Stimulated activated CD4-positive, alpha-beta T cell treated with anti-CD3 and anti-CD28 coated beads, TNF-alpha, amount 100 ng/mL, for 48 hours (primary cell): ENCODE results near the gene TAS2R31.

Experiments used
- DNase-seq, 3 donors: peaks; one replicate each; pipeline ENCODE4 v3.0.0-alpha.2; 2020; ENCODE audit warnings: low read depth in 3 of 3

Gene TAS2R31

DNA sequence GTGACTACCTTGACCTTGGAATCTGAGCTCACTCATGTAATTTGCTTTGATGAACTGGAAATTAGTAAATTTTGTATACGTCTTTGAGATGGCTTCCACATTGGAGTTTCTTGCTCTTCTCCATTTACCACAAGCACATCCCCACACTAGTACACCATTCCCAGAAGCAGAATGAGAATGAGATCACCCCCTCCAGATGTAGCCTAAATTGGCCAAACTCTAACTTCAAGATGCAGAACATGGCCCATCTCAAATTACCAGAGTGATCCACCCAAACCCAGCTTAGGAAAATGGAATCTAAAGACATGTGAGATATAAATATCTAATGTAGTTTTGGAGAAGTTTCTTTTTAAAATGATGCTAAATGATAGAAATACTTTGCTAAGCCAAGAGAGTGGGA, 23.6 kb downstream of the TAS2R31 start:
- DNase-seq = no peak

DNA sequence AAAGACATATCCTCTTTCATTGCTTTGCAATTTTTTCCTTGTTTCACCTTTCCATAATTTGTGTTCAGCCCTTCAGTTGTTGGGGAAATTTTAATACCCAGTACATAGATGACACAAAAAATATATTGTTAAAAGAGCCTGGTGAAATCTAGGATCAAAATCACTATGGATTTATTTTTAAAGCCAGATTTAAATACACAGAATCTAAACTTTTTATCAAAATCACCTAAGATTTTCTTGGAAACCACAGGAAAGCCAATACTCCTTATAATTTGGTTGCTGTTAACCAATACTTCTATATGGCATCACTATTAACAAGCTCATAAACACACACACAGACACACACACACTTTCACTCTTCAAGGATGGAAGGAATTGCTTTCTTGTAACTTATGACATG, 33.0 kb downstream of the TAS2R31 start, which contains the start of gene TAS2R20:
Gene TAS2R20 (minus strand): TSS at position 101 of the 400 bp plus-strand sequence. CDS start 429 bp downstream, outside the sequence.
- DNase-seq = no peak

DNA sequence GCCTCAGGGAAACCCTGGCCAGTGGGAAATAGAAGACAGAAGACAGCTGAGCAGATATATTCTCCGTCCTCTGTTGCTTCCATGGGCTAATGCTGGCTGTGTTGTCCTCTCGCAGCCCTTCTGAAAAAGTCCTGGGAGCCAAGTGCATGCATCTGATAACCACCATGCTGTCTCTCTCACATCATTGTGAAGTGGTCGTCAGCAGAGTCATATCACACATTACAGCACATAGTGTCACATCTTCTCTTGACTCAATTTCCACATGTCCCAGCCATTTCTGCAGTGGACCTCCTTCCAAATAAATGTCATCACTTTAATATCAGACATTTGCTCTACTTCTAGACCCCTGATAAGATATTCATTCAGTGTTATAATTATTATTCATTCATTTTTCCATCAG, 36.9 kb downstream of the TAS2R31 start:
- no peak for DNase-seq

DNA sequence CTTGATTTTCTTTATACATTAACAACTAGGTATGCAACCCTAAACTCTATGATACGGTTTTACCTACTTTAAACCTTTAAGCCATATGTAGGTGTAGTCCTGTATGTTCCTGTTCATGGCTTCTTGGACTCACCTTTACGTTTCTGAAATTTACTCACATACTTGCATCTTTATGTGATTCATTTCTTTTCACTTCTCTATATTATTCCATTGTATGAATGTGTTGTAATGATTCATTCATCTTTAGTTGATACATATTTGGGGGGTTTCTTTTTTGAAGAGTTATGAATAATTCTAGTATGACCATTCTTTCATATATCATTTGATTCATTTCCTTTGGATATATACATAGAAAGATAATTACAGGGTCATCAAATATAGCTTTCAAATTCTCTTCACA, 42.1 kb downstream of the TAS2R31 start:
- DNase-seq = no peak

DNA sequence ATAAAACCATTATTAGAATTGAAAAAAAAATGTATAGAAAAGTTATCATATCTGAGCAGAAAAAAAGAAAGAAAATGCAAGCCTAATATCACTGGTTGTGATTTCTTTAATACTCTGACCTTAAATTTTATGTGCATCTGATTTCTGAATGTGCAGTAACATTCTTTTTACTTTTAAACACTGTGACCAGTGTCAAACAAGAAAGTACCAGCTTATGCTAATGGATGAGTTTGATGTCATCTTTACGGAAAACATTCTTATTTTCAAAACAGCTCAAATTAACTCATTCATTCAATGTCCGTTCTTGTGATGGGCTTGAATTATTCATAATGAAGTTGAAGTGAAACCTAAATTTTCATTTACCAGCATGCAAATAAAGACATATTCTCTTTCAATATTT, 44.4 kb downstream of the TAS2R31 start, which contains the start of gene TAS2R50:
Gene TAS2R50 (minus strand): TSS at position 101 of the 400 bp plus-strand sequence. CDS start 52 bp downstream, at position 49.
- DNase-seq = no peak

DNA sequence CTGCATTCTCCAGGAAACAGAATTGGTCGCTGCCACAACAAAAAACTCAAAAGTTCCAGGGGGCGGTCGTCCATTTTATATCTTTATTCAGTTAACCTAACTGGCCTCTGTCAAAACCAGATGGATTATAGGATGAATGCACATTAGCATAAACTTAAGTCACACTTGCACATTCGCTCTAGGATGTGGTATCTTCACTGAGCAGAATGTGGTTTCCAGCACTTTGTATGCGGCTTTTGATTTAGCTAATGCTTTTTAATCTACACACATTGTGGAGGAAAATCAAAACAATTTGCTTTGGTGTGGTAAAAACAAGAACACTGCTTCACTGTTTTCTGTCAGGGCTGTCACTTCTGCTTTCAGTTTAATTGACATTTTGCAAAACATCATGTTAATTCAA, 49.0 kb downstream of the TAS2R31 start:
- DNase-seq = no peak
